ENCODE measurements around the gene LSAMP. TPM values are rescaled to one million over a fixed set of nuclear protein-coding genes. Genes with fewer than 3 reads are reported as not detected.

The LSAMP gene
- polyA plus RNA-seq, 1 of the 3 experiments (the other 2 are of a cell fraction): 6.6 TPM

- Histone ChIP-seq H3K4me2 (no peak overlapping the region), H3K79me2 (ENCODE audit: insufficient read depth) (no peaks in the 10 kb centered on the region), H3K36me3 (replicated peaks in 1 of 2; ENCODE audit: control insufficient read depth in 1 of 2, insufficient read depth in 2 of 2, low read length in 1 of 2) (no peaks in the 10 kb centered on the region), H4K20me1 (ENCODE audit: insufficient read depth) (no peaks in the 10 kb centered on the region), H3K27me3 (ENCODE audit: insufficient read depth) (no peaks in the 10 kb centered on the region), H2AFZ (ENCODE audit: low read depth) (peak overlapping the region; percentile 63; the same call in 1 of the 2 replicates), H3K9me2 (no peaks in the 10 kb centered on the region), H3F3A (replicated peaks; ENCODE audit: insufficient read depth) (no peaks in the 10 kb centered on the region), H3K27ac (ENCODE audit: low read depth in 2 of 2, low read length in 1 of 2) (no peak overlapping the region), H3K9ac (no peak overlapping the region), H3K4me1 (ENCODE audit: control insufficient read depth in 1 of 2, insufficient read depth in 2 of 2, low read depth in 1 of 2, low read length in 1 of 2) (no peaks in the 10 kb centered on the region), H3K4me3 (ENCODE audit: low read depth in 2 of 2, low read length in 1 of 2) (no peak overlapping the region; a peak in 1 of 4 replicates), H3K9me3 (no peaks in the 10 kb centered on the region)
- DNase-seq: peak; percentile 68
- CTCF ChIA-PET: interaction anchor here (0.5 to 4.1 kb wide), 28 partner anchors 9 to 1452 kb away, joined by 3 to 20 read pairs (median 4); no protein-coding TSS in a partner anchor
- WGBS (ENCODE audit: low lambda C conversion rate): 21% methylated on average over 8 of the region's 8 CpGs
- POLR2A ChIA-PET: interaction anchor here (0.6 to 1.0 kb wide), 2 partner anchors 38 to 121 kb away, joined by 4 to 5 read pairs; no protein-coding TSS in a partner anchor
- TF ChIP-seq YY1 (IDR thresholded peaks at IDR 0.05; ENCODE audit: low read depth) (no peak), RFX5 (IDR thresholded peaks at IDR 0.05; ENCODE audit: low read length) (no peak), RXRA (IDR thresholded peaks at IDR 0.05; ENCODE audit: borderline replicate concordance, low read depth) (no peak), ZBTB33 (IDR thresholded peaks at IDR 0.05; ENCODE audit: borderline replicate concordance, low read depth) (no peak), RCOR1 (IDR thresholded peaks at IDR 0.05; ENCODE audit: low read length) (no peak), CTCF (IDR thresholded peaks at IDR 0.05) (peak; percentile 95), SMC3 (IDR thresholded peaks at IDR 0.05; ENCODE audit: low read depth, low read length) (peak; percentile 89), NFIC (IDR thresholded peaks at IDR 0.05; ENCODE audit: borderline replicate concordance) (no peak), RAD21 (IDR thresholded peaks at IDR 0.05; ENCODE audit: low read length) (peak; percentile 91), CHD2 (IDR thresholded peaks at IDR 0.05; ENCODE audit: low read length, partially characterized antibody) (peak; percentile 24), ELF1 (IDR thresholded peaks at IDR 0.05) (no peak), SIN3A (IDR thresholded peaks at IDR 0.05; ENCODE audit: borderline replicate concordance, low read depth, low read length) (no peak)
Measured at GRCh38 chr3:115814778-115815380, 630.4 kb downstream of the LSAMP start.

- no peak for DNase-seq
- H3K27me3 ChIP-seq (ENCODE audit: insufficient read depth): no peaks in the 10 kb centered on the region
- TF ChIP-seq MAX (IDR thresholded peaks at IDR 0.05; ENCODE audit: low read depth) (no peak), MXI1 (IDR thresholded peaks at IDR 0.05; ENCODE audit: low read depth, low read length) (no peak), JUND (IDR thresholded peaks at IDR 0.05) (no peak), TCF12 (IDR thresholded peaks at IDR 0.05) (no peak), REST (IDR thresholded peaks at IDR 0.05; ENCODE audit: low read depth, low read length) (no peak), EP300 (IDR thresholded peaks at IDR 0.05; ENCODE audit: borderline replicate concordance in 1 of 2, low read depth in 1 of 2, low read length in 1 of 2) (no peak), GABPA (IDR thresholded peaks at IDR 0.05; ENCODE audit: low read depth) (no peak), SMC3 (IDR thresholded peaks at IDR 0.05; ENCODE audit: low read depth, low read length) (no peak), POLR2AphosphoS5 (IDR thresholded peaks at IDR 0.05; ENCODE audit: low read depth, low read length) (no peak)
- H3K36me3 ChIP-seq (replicated peaks in 1 of 2; ENCODE audit: control insufficient read depth in 1 of 2, insufficient read depth in 2 of 2, low read length in 1 of 2): no peaks in the 10 kb centered on the region
- H3K4me3 ChIP-seq (ENCODE audit: low read depth in 2 of 2, low read length in 1 of 2): no peak overlapping the region
- H3K4me1 ChIP-seq (ENCODE audit: control insufficient read depth in 1 of 2, insufficient read depth in 2 of 2, low read depth in 1 of 2, low read length in 1 of 2): peaks cover 0 to 3% of the 10 kb centered on the region in 2 experiments; a peak in 1 of 4 replicates
- H3K9me2 ChIP-seq: no peaks in the 10 kb centered on the region
- H3K9ac ChIP-seq: no peak overlapping the region
- H3F3A ChIP-seq (replicated peaks; ENCODE audit: insufficient read depth): no peaks in the 10 kb centered on the region
- H3K27ac ChIP-seq (ENCODE audit: low read depth in 2 of 2, low read length in 1 of 2): no peak overlapping the region
- ChIA-PET POLR2A (no interaction called here), CTCF (interaction anchor here (0.8 to 4.1 kb wide), 6 partner anchors 10 to 721 kb away, joined by 3 to 21 read pairs (median 8); no protein-coding TSS in a partner anchor)
- no peaks in the 10 kb centered on the region for H4K20me1 ChIP-seq (ENCODE audit: insufficient read depth)
- no peak overlapping the region for H2AFZ ChIP-seq (ENCODE audit: low read depth)
- no peak overlapping the region for H3K4me2 ChIP-seq
- H3K9me3 ChIP-seq: no peaks in the 10 kb centered on the region
- no peaks in the 10 kb centered on the region for H3K79me2 ChIP-seq (ENCODE audit: insufficient read depth)
Measured at GRCh38 chr3:115814006-115814405, 631.3 kb downstream of the LSAMP start.

Measured in SK-N-SH (cell line).